ENCODE results near the gene RBM15B.

GRCh38 chr3:51382947-51383578 lies 8.0 kb upstream of the RBM15B start:
- TF ChIP-seq YY1 (IDR thresholded peaks at IDR 0.05; ENCODE audit: low read depth) (no peak), RAD21 (IDR thresholded peaks at IDR 0.05; ENCODE audit: low read depth) (no peak), TAF1 (IDR thresholded peaks at IDR 0.05; ENCODE audit: low read depth) (no peak), FOXM1 (IDR thresholded peaks at IDR 0.05; ENCODE audit: borderline replicate concordance, low read depth) (no peak), TCF12 (IDR thresholded peaks at IDR 0.05; ENCODE audit: low read depth) (no peak), EP300 (IDR thresholded peaks at IDR 0.05; ENCODE audit: borderline replicate concordance) (no peak), NFIC (IDR thresholded peaks at IDR 0.05) (no peak)
- TF ChIP-seq, protein P1, sequence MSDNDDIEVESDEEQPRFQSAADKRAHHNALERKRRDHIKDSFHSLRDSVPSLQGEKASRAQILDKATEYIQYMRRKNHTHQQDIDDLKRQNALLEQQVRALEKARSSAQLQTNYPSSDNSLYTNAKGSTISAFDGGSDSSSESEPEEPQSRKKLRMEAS (IDR thresholded peaks at IDR 0.05): no peak
- TF ChIP-seq, protein P2, sequence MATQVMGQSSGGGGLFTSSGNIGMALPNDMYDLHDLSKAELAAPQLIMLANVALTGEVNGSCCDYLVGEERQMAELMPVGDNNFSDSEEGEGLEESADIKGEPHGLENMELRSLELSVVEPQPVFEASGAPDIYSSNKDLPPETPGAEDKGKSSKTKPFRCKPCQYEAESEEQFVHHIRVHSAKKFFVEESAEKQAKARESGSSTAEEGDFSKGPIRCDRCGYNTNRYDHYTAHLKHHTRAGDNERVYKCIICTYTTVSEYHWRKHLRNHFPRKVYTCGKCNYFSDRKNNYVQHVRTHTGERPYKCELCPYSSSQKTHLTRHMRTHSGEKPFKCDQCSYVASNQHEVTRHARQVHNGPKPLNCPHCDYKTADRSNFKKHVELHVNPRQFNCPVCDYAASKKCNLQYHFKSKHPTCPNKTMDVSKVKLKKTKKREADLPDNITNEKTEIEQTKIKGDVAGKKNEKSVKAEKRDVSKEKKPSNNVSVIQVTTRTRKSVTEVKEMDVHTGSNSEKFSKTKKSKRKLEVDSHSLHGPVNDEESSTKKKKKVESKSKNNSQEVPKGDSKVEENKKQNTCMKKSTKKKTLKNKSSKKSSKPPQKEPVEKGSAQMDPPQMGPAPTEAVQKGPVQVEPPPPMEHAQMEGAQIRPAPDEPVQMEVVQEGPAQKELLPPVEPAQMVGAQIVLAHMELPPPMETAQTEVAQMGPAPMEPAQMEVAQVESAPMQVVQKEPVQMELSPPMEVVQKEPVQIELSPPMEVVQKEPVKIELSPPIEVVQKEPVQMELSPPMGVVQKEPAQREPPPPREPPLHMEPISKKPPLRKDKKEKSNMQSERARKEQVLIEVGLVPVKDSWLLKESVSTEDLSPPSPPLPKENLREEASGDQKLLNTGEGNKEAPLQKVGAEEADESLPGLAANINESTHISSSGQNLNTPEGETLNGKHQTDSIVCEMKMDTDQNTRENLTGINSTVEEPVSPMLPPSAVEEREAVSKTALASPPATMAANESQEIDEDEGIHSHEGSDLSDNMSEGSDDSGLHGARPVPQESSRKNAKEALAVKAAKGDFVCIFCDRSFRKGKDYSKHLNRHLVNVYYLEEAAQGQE (IDR thresholded peaks at IDR 0.05; ENCODE audit: low read depth): no peak
- TF ChIP-seq, protein P3, sequence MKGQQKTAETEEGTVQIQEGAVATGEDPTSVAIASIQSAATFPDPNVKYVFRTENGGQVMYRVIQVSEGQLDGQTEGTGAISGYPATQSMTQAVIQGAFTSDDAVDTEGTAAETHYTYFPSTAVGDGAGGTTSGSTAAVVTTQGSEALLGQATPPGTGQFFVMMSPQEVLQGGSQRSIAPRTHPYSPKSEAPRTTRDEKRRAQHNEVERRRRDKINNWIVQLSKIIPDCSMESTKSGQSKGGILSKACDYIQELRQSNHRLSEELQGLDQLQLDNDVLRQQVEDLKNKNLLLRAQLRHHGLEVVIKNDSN (IDR thresholded peaks at IDR 0.05): no peak
